ENCODE data around the gene FRMD4A.
"Not testable (repeated sequence)": the region's sequence is repeated elsewhere in the genome, so short reads cannot be mapped to it uniquely, and the experiment has no call there.

The FRMD4A gene

DNA sequence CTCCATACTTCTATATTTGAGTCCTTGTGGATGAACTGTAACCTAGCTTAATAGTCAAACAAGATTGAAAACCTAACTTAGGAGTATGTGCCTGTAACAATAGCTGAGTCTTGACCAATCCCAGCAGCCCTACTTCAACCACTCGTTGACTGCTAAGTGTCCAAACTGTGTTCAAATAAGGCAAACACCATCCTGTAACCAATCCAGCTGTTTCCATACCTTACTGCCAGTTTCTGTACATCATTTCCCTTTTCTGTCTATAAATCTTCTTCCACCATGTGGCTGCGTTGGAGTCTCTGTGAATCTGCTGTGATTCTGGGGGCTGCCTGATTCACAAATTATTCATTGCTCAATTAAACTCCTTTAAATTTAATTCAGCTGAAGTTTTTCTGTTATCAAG is 195.5 kb downstream of the FRMD4A start:
- not testable (repeated sequence) for DNase-seq

DNA sequence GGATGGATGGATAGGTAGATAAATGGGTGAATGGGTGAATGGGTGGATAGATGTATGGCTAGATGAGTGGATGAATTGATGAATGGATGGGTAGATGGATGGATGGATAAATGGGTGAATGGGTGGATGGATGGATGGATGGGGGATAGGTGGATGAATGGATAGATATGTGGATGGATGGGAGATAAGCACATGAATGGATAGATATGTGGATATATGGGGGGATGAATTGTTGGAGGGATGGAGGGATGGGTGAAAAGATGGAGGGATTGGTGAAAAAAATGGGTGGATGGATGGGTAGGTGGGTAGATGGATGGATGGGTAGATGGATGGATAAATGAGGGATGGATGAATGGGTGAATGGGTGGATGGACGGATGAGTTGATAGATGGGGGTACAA is 196.4 kb downstream of the FRMD4A start:
- no peak for DNase-seq

DNA sequence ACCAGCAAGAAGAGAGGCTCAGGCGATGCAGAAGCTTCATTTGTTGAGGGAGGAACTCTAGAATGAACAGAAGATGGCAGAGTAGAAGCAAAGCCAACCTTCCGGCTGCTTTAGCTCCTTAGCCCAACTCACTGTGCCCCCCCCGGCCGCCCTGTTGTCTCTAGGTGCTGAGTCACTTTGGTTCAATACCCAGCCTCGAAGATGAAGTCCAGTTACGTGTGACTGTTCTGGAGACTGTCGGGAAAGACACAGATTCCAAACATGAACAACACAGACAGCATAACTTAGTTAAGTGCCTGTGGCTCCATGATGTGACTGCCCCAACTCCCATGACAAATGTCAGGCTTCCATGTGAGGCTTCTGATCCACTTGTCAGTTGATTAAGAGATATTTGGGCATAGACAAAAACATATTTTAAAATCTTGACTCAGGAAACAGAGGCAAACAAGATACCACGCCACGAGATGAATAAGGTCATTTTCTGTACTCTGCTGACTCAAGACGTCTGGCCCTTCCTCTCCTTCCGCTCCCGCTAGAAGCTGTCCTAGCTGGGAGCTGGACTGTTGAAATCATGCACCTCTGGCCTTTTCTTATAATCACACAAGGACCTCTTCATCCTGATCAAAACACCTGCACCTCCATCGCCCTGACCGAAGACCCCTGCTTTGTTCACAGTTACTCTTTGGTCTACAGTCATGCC is 199.3 kb downstream of the FRMD4A start:
- no peak for DNase-seq

DNA sequence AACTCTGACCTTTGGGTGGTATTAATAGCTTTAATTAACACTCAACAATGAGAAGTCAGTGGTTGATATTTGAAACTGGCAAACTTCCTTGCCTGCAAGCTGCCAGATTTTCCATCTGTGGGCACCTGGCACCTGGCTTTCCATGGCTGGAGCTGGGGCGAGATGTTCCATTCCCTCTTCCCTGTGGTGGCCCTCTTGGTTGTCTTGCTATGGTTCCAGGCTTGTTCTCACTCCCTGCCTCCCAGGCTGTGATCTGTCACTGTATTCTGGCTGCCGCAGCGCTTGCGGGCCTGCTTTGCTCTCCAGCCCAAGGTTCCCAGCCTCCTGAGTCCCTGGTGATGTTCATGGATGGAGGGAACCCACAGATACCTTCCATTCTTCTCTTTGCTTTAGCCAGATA is 201.0 kb downstream of the FRMD4A start:
- no peak for DNase-seq

DNA sequence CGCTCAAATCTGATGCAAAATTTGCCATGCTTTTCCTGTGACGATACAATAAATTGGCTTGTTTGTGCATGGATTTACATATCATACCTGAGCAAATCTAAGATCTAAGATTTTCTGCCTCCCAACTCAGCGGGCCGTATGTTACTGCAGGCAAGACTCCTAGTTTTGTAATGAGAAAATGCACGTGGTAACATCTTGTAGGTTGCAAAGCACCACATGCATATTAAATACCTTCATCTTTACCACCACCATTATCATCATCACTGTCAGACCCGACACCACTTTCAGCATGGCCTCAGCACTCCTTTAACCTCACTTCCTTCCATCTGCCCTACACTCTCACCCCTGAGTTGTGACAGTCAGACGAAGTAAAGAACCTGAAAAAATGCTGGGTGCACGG is 202.2 kb downstream of the FRMD4A start:
- no peak for DNase-seq

DNA sequence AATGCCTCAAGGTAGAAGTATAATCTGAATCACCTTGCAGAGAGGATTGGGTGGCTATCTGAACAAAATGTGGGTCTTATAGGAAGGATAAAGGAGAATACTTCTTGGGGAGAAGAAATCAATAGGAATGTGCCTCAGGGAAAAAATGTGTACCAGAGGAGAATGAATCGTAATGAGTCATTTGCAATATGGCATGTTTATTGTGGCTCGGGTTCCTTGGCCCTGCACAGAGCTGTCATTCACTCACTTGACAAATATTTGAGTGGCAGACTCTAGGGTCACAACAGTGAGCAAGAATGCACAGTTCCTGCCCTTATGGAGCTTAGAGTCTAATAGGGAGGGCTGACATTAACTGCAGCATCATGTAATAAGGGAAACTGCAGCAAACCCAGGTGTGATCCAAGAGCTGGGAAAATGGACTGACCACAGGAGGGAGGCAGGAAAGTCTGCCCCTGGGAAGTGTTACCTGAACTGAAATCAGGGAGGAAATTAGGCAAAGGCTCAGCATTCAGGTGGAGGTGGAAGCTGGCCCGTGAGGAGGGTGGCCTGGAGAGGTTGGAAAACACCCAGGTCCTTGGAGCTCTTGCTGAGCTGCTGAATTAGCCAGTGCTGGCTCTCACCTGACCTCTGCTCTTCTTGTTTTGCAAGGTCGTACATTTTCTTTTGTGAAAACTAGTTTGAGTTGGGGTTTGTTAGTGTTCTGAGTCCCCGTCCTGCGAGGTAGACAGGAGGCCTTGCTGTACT is 203.9 kb downstream of the FRMD4A start:
- DNase-seq = no peak

DNA sequence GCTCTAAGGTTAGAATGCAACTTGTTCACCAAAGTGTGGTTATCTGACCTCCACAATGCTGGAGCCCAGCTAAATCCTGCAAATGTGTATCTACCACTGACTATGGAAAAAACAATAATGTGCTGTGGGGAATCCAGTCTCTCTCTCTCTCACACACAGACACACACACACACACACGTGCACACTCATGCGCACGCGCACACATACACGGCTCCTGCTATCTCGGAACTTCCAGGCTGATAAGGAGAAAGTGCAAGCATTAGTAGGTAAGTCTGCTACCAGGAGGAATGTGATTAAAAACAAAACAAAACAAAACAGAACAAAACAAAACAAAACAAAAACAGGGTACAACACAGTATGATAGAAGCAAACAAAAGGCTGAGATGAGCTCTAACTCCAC is 205.2 kb downstream of the FRMD4A start:
- DNase-seq = no peak

DNA sequence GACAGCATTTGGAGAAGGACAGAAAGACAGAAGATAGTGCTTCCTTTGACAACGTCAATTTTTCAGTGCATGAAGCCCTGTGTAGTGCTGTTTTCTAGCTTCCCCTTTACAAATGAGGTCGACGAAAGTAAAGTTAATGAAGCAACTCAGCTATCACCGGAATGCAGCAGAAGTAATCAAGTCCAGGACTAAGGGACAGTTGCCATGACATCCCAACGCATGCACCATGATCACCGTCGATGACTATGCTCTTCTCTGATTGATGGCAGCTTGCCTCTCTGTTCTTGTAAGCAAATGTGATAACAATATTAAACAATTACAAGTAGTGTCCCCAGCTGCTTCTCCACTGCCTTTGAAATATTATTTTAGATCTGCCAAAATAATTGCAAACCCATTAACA is 205.8 kb downstream of the FRMD4A start:
- DNase-seq = no peak

DNA sequence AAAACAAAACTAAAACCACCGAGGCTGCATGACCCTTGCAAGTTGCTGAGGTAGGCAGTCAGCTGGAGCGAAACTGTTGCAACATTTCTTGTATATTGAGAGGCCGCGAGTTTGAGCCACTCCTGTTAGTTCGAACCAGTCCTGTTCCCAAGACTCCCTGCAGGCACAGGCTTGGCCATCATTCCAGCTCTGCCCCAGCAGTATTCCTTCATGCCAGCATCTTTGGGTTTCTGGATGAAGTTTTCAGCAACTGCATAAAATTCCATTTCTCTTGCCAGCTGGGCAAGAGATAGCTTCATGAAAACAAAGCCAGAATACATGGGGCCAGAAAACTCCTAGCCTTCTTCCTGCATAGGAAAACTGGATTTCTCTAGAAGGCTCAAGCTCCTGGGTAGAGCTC is 207.6 kb downstream of the FRMD4A start:
- DNase-seq = no peak

DNA sequence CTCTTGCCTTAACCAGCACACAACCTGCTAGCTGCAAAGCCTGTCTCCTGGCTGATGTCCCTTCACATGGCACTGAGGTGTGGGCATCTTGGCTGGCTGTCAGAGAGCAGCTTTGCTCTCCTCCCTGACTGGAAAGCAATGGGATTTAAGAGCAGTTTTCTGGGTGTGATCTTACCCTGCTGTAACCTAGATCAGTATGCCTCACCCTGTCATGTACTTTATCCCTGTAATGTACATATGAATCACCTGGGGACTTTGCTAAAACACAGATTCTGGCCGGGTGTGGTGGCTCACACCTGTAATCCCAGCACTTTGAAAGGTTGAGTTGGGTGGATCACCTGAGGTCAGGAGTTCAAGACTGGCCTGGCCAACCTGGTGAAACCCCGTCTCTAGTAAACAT is 209.9 kb downstream of the FRMD4A start:
- DNase-seq = no peak

DNA sequence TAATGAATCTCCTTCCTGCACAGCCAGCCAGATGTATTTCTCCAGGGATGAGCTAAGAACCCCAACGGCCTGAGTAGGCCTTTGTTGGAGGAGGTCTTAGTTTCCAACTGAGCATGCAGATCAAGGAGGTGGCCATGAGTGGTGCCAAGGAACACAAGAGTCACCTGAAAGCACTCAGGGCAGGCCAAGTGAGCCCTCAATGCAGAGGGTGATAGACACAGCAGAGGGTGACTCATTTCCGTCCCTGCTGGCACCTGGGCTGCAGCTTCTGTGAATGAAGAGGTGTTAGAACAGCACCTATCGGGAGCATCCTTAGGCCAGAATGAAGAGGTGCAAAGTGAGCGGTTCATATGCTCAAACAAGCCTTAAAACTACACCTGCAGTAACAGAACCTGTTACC is 211.8 kb downstream of the FRMD4A start:
- no peak for DNase-seq

DNA sequence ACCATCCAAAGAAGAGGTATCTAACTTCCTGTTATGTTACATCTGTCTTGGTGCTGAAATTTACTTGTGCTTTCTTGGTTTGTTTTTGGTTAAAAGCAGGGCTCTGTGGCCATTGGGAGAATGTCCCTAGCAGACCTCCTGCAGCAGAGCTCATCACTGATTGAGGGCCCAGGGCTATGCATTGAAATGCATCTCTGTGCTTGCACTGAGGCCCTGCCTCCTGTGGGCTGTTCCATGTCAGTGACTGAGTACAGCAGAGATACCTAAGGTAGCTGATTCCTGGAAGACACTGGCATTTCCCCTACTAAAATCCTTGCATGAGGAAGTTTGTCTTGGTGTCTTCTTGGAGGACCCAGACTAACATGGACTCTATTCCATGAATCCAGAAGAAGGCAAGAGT is 213.9 kb downstream of the FRMD4A start:
- DNase-seq = no peak

DNA sequence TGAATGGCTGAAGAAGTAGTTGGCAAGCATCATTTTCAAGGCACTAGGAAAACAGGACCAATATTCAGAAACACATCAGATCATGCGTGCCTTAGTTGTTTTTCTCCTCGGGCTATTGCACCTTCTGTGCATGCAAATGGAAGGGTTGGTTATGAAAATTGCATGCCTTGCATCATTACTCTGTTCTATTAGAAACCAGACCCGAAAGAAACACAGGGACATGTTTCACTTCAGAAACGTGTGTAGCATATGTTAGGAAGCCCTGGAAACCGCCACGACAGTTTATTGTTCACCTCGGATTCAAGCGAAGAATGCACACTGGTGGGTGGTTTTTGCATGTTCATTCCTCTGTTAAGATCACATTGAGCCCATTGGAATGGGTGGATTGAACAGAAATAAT is 214.7 kb downstream of the FRMD4A start:
- DNase-seq = no peak

DNA sequence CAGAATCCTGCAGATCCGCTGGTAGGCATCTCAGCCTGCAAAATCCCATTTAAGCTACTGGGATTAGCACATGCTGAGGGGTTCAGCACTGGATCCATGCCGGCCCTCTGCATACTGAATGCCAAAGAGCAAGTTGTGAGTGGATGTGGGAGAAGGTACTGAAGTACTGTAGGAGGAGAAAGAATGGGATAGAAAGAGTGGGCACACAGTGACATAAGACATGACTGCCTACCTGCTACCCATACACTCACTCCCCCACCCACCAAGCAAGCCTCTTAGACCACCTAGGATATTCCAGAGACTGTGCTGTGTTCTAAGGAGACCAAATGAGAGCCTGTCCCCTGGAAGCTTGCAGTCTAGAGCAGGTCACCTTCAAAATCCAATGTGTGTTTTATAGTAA is 215.9 kb downstream of the FRMD4A start:
- DNase-seq = no peak

DNA sequence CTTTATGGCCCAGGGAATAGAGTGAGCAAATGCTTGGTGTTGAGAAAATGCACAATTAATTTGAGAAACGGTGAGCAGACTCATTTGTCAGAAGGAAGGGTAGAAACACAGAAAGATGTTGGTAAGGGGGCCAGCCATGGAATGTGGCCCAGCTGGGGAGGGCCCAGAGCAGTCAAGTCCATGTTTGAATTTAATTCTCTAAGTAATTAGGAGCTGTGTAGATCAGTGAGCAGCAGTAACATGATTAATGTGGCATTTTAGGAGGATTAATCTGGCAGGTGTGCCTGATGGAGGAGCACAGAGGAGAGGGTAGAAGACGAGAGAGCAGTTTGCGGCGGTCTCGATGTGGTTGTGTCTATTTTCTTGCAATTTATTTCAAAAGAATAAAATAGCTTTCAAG is 218.7 kb downstream of the FRMD4A start:
- DNase-seq = no peak

DNA sequence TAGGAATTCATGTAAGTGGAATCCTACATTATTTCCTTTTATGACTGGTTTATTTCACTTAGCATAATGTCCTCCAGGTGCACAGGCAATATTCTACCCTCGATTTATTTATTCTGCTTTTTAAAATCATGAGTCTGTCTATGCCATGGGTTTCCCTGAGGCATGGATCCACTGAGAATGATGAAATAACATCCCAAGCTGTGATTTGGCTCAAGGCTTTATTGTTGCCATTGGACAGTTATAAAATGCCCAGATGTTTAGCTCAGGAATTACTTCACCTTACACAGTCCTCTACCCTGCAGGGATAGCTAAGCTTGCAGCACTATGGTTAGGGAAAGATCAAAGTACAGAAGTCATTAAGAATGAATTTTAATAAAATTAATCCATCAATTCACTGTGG is 219.5 kb downstream of the FRMD4A start:
- no peak for DNase-seq

DNA sequence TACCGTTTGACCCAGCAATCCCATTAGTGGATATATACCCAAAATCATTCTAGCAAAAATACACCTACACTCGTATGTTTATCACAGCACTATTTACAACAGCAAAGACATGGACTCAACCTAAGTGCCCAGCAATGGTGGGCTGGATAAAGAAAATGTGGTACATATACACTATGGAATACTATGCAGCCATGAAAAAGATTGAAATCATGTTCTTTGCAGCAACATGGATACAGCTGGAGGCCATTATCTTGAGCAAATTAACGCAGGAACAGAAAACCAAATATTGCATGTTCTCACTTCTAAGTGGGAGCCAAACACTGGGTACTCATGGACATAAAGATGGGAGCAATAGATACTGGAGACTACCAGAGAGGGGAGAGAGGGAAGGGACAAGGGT is 223.9 kb downstream of the FRMD4A start:
- no peak for DNase-seq

DNA sequence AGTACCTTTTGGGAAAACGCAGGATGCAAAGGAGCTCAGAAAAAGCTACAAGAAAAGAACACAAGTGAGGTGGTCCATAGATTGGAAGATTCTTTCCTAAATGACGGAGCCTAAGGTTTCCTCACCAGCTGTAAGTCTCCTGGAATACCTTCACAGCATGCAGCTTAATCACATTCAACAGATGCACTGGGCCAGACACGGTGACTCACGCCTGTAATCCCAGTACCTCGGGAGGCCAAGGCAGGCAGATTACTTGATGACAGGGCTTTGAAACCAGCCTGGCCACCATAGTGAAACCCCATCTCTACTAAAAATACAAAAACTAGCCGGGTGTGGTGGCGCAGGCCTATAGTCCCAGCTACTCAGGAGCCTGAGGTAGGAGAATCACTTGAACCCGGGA is 228.7 kb downstream of the FRMD4A start:
- no peak for DNase-seq

DNA sequence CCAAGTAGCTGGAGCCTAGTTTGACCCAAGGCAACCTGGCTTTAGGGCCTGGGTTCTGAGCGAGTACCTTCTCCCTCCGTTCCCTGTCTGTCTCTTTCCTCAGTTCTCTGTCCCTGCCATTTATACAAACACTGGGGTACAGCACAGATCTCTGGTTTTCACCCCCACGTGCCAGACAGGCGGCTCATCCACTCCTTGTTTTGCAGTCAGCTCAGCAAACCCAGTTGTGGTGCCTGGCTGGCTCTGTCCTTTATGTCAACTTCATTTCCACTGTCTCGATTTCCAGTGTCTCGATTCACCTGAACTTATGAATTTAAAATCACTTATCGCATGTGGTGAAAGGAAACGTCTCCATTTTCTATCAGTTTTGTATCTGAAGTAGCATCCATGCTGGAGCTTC is 230.8 kb downstream of the FRMD4A start:
- DNase-seq = no peak

DNA sequence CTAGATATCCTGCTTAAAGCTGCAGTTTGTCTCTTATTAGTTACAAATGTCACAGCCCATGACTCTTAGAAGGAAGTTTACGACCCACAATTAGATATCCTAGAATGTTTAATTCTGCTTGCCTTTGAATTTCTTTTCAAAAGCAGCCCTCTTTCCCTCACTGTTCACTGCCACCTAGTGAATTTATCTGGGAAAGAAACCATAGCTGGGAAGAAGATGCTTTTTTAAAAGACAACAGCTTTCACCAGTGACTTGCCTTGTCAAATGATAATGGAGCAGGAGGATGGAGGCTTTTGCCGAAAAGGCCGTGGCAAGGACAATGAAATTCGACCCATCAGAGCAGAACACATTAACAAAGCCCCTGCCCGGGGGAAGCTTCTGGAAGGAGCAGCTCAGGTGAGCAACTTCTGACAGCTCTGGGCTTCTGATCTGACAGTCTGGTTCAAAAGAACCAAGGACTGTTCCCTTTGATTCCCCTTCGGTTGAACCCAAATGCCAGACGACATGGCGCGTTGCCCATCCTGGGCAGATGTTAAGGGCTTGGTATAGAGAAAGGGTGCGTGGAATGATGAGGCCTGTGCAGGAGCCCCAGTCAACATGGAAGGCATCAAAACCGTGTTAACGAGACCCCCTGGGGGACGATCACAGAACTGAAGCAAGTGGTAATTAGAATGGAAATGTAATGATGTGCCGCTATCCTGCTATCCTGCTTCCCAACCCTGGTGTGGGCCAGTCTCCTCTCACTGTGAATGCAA is 236.8 kb downstream of the FRMD4A start:
- DNase-seq = peak; percentile 8

DNA sequence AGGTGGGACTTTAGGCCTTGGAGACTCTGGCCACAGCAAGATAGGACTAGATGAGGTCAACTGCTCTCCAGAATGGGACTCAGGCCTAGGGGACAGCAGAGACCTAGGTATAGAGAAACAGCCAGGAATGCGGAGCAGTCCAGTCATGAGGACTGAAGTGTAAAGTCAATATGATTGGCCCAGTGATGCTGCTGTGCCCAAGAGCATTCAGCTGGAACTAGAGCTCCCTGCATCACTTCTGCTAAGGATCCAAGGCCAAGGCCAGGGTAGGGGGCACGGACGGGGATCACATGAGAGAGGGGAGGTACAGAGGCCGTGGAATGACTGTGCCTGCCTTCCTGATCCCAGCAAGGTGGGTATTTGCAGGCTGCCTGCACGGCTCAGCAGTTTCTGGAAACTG is 237.9 kb downstream of the FRMD4A start:
- no peak for DNase-seq

DNA sequence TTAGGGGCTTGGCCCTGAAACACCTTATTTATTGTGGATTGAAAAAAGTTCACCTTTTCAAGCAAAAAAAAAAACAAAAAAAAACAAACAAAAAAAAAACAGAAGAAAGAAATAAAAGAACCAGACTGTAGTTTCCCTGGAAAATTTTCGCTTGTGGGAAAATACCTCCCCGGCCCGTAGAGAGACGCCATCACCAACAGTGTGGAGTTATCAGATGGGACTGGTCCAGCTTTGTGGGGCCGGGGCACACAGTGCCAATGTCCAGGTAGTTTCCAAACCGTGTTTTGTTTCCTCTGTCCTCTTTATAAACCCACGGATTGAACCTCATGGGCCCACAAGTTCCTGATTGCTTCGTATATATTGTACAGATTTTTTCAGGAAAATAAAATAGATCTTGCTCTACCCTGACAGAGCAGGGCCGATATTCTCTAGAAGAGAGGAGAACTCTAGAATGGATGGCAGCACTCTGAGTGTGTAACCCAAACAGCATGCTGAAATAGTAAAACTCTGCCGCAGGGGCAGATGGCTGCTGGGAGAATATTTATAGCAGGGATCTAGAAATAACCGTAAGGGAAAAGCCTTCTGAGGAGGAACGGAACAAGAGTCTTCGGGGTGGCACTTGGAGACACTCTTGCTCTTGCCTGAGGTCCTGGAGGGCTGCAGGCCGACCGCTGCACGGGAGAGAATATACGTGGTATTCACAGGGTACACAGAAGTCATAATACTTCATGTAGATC is 241.0 kb downstream of the FRMD4A start:
- no peak for DNase-seq

DNA sequence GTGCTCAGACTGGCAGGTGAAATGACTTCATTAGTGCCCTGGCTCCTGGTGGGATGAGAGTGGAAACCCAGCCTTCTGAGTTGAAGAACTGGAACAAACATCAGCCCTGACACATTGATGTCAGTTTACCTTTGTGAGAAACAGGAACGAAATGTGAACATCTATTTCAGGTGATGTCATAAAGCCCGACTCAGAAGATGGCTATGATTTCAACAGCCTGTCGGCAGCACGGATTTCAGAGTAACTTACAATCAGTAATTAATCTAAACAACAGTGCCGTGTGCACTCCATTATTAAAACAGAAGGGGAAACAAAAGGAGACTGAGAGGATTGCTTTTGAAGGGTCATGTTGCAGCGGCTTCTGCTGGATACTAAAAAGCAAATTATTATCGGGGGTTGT is 243.2 kb downstream of the FRMD4A start:
- no peak for DNase-seq
